GM19328 (cell line): ENCODE results near the gene MBL2.

Experiments used
- ATAC-seq: cut with Tn5 transposase; IDR thresholded peaks from one replicate; pipeline ENCODE4 v1.9.1; 2021; ENCODE audit warnings: mild to moderate bottlenecking, moderate library complexity; ENCODE audit not compliant: unreplicated experiment

The MBL2 gene

DNA sequence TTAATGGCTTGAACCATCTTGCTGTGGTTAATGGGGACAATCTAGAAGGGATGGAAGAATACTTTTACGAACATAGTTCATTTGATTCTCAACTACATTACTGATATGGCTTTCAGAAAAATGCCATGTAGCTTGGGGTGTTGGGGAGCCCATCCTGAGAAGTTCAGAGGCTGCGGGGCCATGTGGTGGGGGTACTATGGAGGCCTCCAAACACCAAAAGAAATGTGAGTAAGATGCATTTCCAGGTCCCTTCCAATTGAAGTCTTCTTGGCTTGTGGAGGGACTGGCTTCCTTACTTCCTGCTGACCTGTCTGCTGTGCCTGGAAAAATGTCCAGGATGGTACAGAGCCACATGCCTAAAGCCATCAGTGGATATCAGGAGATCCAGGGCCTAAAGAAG is 1.6 kb upstream of the MBL2 start:
- ATAC-seq: no peak

DNA sequence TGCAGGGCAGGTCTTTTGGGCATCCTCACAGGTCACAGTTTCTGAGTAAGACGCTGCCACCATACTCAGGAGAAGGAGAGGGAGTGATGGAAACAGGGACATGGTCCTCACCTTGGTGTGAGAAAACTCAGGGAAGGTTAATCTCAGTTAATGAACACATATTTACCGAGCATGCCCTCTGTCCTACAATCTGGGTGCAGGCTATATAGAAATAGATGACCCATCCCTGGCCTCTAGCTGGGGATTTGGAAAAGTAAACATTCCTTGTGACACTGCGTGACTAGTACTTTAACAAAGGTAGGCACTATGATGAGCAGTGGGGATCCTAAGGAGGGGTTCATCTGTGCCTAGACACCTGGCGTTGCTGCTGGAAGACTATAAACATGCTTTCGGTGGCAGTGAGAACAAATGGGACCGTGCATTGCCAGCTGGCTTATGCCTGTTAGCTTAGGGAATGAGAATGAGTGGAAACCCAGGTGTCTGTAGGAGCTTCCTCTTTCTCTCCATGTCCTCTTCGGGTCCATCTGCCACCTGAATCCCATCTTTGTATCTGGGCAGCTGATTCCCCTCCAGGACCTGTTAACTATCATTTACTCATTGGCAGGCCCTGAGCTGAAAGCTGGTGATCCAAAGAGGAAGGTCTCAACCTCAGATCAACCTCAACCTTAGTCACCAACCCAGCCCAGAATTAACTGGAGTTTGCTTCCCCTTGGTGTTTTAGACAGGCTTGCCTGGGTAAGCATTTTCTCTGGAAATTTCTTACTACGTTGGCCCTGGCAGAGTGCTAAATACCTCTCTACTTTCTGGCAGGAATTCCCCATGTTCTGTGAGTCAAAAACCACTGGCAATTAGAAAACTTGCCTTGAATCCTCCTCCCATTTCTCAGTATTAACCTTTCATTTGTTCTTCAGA is 794 bp downstream of the MBL2 start:
- ATAC-seq: no peak

DNA sequence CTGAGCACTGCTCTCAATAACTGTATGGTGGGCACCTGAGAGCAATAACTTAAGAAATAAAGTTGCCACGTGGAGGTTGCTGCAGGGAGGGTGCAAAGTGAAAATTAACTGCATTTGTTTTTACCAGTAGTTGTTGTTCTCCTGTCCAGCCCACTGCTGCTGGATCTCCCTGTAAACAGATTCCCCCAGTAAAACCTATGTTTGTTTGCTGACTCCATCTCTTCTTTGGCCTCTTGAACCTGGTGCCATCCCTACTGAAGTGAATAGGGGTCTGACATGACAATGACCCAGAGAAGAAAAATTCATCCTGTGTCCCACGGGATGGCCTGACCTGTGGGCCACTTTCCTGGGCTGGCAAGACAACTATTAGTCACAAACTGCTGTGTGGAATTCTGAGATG is 1.7 kb downstream of the MBL2 start:
- ATAC-seq: no peak

GRCh38 chr10:52769966-52770365 is 2.6 kb downstream of the MBL2 start:
- ATAC-seq: no peak

DNA sequence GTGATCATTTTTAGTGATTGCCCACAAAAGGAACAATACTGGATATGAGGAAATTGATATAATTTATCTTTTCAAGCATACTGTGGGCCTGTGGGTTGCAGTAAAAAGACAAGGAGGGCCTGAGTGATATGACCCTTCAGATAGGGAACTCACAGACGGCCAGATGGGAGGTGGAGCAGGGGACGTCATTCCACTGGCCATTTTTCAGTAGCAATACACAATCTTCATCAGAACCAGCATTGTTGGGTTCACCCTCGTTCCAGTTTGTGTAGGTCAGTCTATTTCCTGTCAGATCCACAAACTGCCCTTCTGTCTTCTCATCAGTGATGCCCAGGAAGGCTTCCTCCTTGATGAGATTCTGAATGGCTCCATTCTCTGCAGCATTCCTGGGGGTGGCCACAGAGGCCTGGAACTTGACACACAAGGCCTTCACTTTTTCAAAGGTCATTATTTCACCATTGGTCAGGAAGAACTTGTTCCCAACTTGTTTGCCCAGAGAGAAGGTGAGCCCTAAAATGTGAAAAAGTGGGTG is 4.5 kb downstream of the MBL2 start:
- ATAC-seq: no peak

DNA sequence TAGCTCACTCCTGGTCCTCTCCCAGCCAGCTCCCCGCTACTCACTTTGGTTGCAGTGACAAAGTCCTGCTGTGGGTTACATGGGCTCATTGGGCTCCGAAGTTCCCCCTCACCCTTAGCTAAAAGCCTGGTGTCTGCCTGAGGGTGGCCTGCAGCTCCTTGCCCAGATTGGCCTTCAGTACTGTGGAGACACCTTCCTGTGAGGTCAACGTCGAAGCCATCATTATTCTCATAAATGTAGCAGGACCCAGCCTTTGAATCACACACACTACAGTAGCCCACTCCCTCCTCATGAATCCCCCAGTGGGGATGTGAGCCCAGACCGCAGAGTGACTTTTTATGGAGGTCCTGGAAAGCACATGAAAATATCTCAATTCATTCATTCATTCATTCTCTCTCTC is 10.5 kb downstream of the MBL2 start:
- ATAC-seq: no peak

DNA sequence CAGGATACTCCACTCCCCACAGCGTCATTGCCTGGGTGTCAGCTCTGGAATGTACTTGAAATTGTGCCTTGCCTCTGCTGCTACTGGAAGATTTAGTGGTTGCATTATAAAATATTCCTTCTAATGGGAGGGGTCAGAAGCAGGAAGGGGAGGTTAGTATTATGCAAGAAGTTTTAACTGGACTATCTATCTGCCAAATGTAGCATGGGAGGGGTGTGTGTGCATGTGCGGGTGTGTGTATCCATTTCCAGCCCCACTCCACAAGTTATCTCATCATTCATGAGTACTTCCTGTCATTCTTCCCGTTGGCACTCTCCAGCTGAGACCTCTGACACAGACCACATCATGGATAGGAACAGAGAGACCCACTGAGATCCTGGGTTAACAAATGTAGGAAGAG is 13.4 kb downstream of the MBL2 start:
- no peak for ATAC-seq

- no peak for ATAC-seq
Observed at GRCh38 chr10:52758406-52758805, 14.2 kb downstream of the MBL2 start.

- no peak for ATAC-seq
Observed at GRCh38 chr10:52757773-52758172, 14.8 kb downstream of the MBL2 start.

- ATAC-seq: no peak
Observed at GRCh38 chr10:52756966-52757365, 15.6 kb downstream of the MBL2 start.

DNA sequence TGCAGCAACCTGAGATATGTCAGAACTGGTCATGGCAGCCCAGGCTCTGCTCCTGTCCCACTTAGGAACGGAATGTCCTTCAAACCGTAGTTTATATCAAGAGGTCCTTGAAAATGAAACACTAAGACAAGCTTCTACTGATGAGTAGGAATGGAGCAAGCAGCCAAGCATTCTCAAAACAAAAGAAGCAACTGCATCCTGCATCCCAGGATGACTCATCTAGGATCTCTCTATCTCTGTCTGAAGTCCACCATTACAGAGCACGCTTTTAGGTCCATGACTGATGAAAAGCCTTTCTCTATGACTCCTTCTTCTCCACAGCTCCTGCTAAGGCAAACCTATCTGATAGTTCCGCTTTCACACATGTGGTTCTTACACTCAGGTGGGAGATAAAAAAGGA is 16.3 kb downstream of the MBL2 start:
- no peak for ATAC-seq

- ATAC-seq: peak; percentile 70
Observed at GRCh38 chr10:52755297-52756062, 17.1 kb downstream of the MBL2 start.

DNA sequence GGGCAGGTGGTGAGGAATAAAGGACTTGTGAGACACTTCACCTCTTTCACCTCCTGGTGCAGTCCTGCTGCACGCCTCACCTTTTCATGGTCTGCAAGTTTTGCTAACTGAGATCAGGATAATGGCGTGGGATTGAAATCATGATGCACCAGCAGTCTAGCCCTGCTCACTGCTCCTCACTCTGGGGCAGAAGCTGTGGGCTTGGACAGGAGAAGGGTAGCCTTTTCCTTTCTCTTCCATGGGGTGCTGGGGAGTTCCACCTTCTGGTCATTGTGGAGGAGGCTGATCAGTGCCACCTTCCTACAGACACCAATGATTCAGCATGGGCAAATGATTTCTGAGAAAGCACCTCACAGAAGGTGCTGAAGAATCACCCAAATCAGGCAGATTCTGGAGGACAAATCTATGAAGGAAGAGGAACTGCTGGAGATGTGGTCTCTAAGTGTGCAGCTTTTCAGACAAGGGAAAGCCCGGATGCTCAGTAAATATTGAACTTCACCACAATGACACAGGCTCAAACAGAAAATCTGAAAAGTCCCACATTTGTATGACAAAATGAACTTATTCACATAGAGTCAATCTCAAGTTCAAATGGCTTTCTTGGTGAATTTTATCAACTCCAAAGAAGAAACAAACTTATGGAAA is 19.7 kb downstream of the MBL2 start:
- ATAC-seq: no peak

DNA sequence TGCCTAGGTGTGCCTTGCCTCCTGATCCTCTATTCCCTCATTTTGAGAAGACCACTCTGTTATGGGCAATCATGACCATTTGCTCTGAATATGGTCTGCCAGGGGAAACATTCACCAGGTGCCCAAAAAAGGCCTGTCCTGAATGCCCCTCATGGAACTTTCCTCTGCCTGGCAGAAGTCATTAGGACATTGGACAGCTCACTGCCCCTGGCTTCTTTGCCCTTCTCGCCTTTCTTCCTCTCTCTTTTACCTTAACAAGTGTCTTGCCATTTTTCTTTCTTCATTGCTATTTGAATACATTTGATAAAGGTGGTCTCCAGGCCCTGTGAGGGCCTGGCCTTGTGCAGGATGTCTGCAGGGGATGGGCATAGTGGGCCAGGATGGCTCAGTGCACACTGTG is 20.3 kb downstream of the MBL2 start:
- no peak for ATAC-seq

DNA sequence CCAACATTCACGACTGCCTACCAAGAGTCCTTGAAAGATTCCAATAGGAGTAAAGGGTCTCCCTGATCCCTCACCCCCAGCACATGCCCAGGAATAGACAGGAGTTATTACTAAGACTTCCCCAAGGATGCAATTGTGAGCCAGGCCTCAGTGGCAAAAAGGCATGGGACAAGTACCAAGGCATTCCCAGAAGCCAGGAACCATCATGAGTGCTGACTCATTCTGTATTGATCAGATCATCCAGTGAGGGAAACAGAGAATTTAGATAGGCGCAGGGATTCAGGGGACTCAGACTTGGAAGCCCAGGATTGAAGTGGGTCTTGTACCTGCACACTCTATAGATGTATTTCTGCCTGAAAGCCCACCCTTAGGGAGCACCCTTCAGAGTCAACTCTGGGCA is 21.2 kb downstream of the MBL2 start:
- no peak for ATAC-seq

GRCh38 chr10:52750629-52751028 is 22.0 kb downstream of the MBL2 start:
- no peak for ATAC-seq

- ATAC-seq: no peak
Observed at GRCh38 chr10:52747694-52748093, 24.9 kb downstream of the MBL2 start.

GRCh38 chr10:52746169-52746568 is 26.4 kb downstream of the MBL2 start:
- no peak for ATAC-seq

GRCh38 chr10:52744057-52744805 is 28.4 kb downstream of the MBL2 start:
- no peak for ATAC-seq

- no peak for ATAC-seq
Observed at GRCh38 chr10:52742731-52743130, 29.9 kb downstream of the MBL2 start.

DNA sequence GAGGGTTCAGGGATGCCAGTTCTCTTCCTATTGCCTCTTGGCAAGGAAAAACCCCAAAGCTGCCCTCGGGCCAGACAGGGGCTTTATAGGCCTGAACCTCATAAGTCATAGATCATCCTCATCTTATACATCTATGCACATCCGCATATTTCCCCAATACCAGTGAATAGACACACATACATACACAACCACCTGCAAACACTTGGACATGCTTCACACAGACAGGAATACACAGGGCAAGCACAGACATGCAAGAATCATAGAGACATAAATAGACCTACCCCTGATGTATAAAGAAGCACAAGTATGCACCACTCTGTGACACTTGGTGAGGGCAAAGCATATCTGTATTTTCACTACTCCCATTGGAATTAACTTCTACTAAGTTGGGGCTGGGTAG is 30.7 kb downstream of the MBL2 start:
- ATAC-seq: no peak
